Astrocyte (in vitro differentiated cells and primary cell): Measurements from ENCODE around the gene SIPA1. TPM values are rescaled to one million over a fixed set of nuclear protein-coding genes. Genes with fewer than 3 reads are reported as not detected.

Experiments
- DNase-seq: peaks from one replicate; pipeline ENCODE4 v3.0.0-alpha.2; 2010; ENCODE audit warnings: low read depth
- FAIRE-seq: peaks from 2 replicates; lab custom pipeline; 2011; peaks lifted over from hg19 to GRCh38; lab: Jason Lieb, UNC
- H2AFZ ChIP-seq: 2 replicates; pipeline ENCODE4 v1.6.0; 2012; ENCODE audit warnings: low read depth, low read length, inconsistent platforms
- H3K27ac ChIP-seq: 2 replicates; pipeline ENCODE4 v1.5.1; 2011; ENCODE audit warnings: low read depth, low read length, inconsistent platforms
- H3K27me3 ChIP-seq: 2 replicates; pipeline ENCODE4 v1.6.0; 2011; ENCODE audit warnings: low read length, inconsistent platforms; ENCODE audit not compliant: insufficient read depth
- H3K36me3 ChIP-seq: 2 replicates; pipeline ENCODE4 v1.5.1; 2011; ENCODE audit warnings: low read length, inconsistent platforms; ENCODE audit not compliant: insufficient read depth
- H3K4me1 ChIP-seq: 2 replicates; pipeline ENCODE4 v1.5.1; 2011; ENCODE audit warnings: low read length, inconsistent platforms; ENCODE audit not compliant: insufficient read depth
- H3K4me2 ChIP-seq: 2 replicates; pipeline ENCODE4 v1.6.0; 2012; ENCODE audit warnings: low read length, inconsistent platforms
- H3K4me3 ChIP-seq: 2 replicates; pipeline ENCODE4 v1.5.1; 2011; ENCODE audit warnings: low read depth, mild to moderate bottlenecking, low read length, inconsistent platforms; ENCODE audit not compliant: insufficient read depth
- H3K79me2 ChIP-seq: 2 replicates; pipeline ENCODE4 v1.6.0; 2012; ENCODE audit warnings: mild to moderate bottlenecking, low read length, inconsistent platforms; ENCODE audit not compliant: insufficient read depth
- H3K9ac ChIP-seq: 2 replicates; pipeline ENCODE4 v1.6.0; 2012; ENCODE audit warnings: mild to moderate bottlenecking, low read length, inconsistent platforms
- H3K9me3 ChIP-seq: 2 replicates; pipeline ENCODE4 v1.5.1; 2012; ENCODE audit warnings: low read depth, mild to moderate bottlenecking, low read length, inconsistent platforms; ENCODE audit not compliant: insufficient read depth
- H4K20me1 ChIP-seq: 2 replicates; pipeline ENCODE4 v1.6.0; 2012; ENCODE audit warnings: low read length, inconsistent platforms; ENCODE audit not compliant: insufficient read depth
- H3K27ac Mint-ChIP-seq: one replicate; pipeline ENCODE4 v1.8.0; 2021; ENCODE audit warnings: mild to moderate bottlenecking, mixed read lengths; ENCODE audit not compliant: unreplicated experiment
- H3K27me3 Mint-ChIP-seq: one replicate; pipeline ENCODE4 v1.8.0; 2021; ENCODE audit warnings: low read depth, mixed read lengths; ENCODE audit not compliant: unreplicated experiment
- H3K36me3 Mint-ChIP-seq: one replicate; pipeline ENCODE4 v1.8.0; 2021; ENCODE audit warnings: low read depth, mixed read lengths; ENCODE audit not compliant: unreplicated experiment
- H3K4me1 Mint-ChIP-seq: one replicate; pipeline ENCODE4 v1.8.0; 2021; ENCODE audit warnings: low read depth, mixed read lengths; ENCODE audit not compliant: unreplicated experiment
- H3K4me3 Mint-ChIP-seq: one replicate; pipeline ENCODE4 v1.8.0; 2021; ENCODE audit warnings: mild to moderate bottlenecking, moderate library complexity, mixed read lengths; ENCODE audit not compliant: unreplicated experiment
- H3K9me3 Mint-ChIP-seq: one replicate; pipeline ENCODE4 v1.8.0; 2021; ENCODE audit warnings: mild to moderate bottlenecking, mixed read lengths; ENCODE audit not compliant: unreplicated experiment
- EZH2 ChIP-seq: IDR thresholded peaks from 2 replicates; pipeline ENCODE4 v1.6.1; 2012; ENCODE audit warnings: mild to moderate bottlenecking, low read length, inconsistent platforms; ENCODE audit not compliant: insufficient read depth
- total RNA-seq: library from RNA; stranded (reverse); gene quantifications from 2 replicates; pipeline ENCODE4 v1.2.1, GENCODE V29; 2021
- TF ChIP-seq, protein P1 (sequence below): IDR thresholded peaks from 2 replicates; pipeline ENCODE4 v1.5.1; 2011; ENCODE audit warnings: low read depth, mild to moderate bottlenecking, inconsistent platforms, low read length, moderate library complexity; ENCODE audit not compliant: insufficient read depth

SIPA1 gene
- total RNA-seq, 1 donor from 2014 or later: 26.7 TPM

DNA sequence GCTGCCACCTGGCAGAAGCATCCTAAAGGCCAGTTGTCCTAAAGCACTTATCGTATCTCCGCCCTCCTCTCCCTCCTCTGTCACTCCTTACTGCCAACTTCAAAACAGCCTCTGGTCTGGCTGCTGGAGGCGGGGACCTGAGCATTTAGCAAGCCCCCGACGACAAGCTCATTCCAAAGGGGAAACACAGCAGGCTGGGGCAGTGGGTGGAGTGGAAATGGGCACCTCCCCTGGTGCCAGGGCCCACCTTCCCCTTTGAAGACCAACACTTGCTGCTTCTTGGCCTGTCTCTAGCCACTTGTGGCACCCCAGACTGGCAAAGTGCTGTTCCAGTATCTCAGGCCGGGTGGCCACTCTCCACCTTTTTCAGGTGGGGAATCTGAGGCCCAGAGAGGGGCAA, 27.5 kb upstream of the SIPA1 start:
- peaks cover 41% of the 10 kb centered on the region for H3K4me1 ChIP-seq
- FAIRE-seq (no peak), DNase-seq (no peak)
- no peaks in the 10 kb centered on the region for H3K9me3 ChIP-seq
- no peak overlapping the region for H2AFZ ChIP-seq
- H4K20me1 ChIP-seq: peaks cover 67% of the 10 kb centered on the region
- no peaks in the 10 kb centered on the region for H3K27me3 Mint-ChIP-seq
- peaks cover 72% of the 10 kb centered on the region for H3K79me2 ChIP-seq
- no peak for TF ChIP-seq EZH2
- TF ChIP-seq, protein P1, sequence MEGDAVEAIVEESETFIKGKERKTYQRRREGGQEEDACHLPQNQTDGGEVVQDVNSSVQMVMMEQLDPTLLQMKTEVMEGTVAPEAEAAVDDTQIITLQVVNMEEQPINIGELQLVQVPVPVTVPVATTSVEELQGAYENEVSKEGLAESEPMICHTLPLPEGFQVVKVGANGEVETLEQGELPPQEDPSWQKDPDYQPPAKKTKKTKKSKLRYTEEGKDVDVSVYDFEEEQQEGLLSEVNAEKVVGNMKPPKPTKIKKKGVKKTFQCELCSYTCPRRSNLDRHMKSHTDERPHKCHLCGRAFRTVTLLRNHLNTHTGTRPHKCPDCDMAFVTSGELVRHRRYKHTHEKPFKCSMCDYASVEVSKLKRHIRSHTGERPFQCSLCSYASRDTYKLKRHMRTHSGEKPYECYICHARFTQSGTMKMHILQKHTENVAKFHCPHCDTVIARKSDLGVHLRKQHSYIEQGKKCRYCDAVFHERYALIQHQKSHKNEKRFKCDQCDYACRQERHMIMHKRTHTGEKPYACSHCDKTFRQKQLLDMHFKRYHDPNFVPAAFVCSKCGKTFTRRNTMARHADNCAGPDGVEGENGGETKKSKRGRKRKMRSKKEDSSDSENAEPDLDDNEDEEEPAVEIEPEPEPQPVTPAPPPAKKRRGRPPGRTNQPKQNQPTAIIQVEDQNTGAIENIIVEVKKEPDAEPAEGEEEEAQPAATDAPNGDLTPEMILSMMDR: no peak
- peaks cover 7% of the 10 kb centered on the region for H3K36me3 ChIP-seq
- no peaks in the 10 kb centered on the region for H3K27me3 ChIP-seq
- peaks cover 27% of the 10 kb centered on the region for H3K4me1 Mint-ChIP-seq
- H3K27ac Mint-ChIP-seq: no peak overlapping the region
- peak overlapping the region; percentile 89 for H3K4me3 Mint-ChIP-seq
- no peaks in the 10 kb centered on the region for H3K9me3 Mint-ChIP-seq
- peak overlapping the region; percentile 97 for H3K4me2 ChIP-seq
- no peak overlapping the region for H3K27ac ChIP-seq
- no peak overlapping the region for H3K4me3 ChIP-seq
- H3K9ac ChIP-seq: peak overlapping the region; percentile 64
- H3K36me3 Mint-ChIP-seq: peaks cover 27% of the 10 kb centered on the region

DNA sequence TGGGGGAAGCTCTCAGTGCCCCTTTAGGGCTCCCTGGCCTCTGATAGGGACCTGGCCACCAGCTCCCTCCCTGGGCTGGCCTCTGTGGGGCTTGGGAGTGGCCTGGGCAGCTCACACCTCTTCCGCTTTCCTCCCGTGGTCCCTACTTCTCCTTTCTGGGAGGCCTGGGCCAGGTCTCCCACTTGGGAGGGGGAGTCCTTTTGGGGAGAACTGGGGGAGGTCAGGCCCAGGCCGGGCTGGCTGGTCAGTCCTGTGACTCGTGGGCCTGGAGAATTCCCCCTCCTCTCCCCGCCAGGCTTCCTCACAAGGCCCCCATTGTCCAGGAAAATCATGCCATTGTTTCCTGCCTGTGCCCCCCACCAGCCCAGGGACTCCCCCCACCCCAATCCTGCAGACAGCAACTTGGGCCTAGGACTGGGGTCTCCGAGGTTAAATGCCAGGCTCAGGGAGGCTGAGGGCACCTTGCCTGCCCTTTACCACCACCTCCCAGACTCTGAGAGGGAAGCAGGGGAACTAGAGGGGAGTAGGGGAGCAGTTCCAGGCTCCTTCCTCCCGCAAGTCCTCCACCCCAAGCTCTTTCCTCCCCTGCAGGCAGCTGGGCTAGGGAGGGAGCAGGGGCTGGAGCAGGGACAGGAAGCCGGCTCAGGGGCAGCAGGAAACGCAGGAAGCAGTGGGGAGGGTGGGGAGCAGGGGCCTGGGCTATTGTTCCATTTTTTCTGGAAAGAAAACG, 26.7 kb upstream of the SIPA1 start:
- no peaks in the 10 kb centered on the region for H3K9me3 ChIP-seq
- TF ChIP-seq EZH2: no peak
- TF ChIP-seq, protein P1: no peak
- Mint-ChIP-seq H3K27ac (no peak overlapping the region), H3K9me3 (no peaks in the 10 kb centered on the region), H3K4me3 (peak overlapping the region; percentile 89), H3K4me1 (peaks cover 27% of the 10 kb centered on the region), H3K27me3 (no peaks in the 10 kb centered on the region), H3K36me3 (peaks cover 22% of the 10 kb centered on the region)
- no peaks in the 10 kb centered on the region for H3K36me3 ChIP-seq
- peak overlapping the region; percentile 97 for H3K4me2 ChIP-seq
- peak overlapping the region; percentile 81 for H3K4me3 ChIP-seq
- H3K27ac ChIP-seq: peak overlapping the region; percentile 37
- peaks cover 60% of the 10 kb centered on the region for H4K20me1 ChIP-seq
- peak overlapping the region; percentile 64 for H3K9ac ChIP-seq
- H3K27me3 ChIP-seq: no peaks in the 10 kb centered on the region
- FAIRE-seq (no peak), DNase-seq (no peak)
- peaks cover 41% of the 10 kb centered on the region for H3K4me1 ChIP-seq
- no peak overlapping the region for H2AFZ ChIP-seq
- H3K79me2 ChIP-seq: peaks cover 75% of the 10 kb centered on the region
